GM19452 (cell line): ENCODE data around the gene ANKIB1.

ENCODE experiments used
- ATAC-seq: cut with Tn5 transposase; IDR thresholded peaks from one replicate; pipeline ENCODE4 v1.9.1; 2021; ENCODE audit not compliant: unreplicated experiment

ANKIB1 gene

DNA sequence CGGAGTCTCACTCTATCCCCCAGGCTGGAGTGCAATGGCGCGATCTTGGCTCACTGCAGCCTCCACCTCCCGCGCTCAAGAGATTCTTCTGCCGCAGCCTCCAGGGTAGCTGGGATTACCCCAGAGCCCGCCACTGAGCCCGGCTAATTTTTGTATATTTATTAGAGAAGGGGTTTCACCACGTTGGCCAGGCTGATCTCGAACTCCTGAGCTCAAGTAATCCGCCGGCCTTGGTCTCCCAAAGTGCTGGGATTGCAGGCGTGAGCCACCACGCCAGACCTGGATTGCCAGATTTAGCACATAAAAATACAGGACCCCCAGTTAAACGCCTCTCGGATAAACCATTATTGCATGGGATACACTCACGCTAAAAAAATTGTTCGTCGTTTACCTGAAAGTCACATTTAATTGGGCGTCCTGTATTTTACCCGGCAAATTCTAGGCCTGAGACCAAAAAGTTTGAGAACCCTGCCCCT, 201.1 kb downstream of the ANKIB1 start:
- ATAC-seq = no peak

GRCh38 chr7:92447345-92448204, 201.8 kb downstream of the ANKIB1 start, which contains the start of gene GATAD1:
Gene GATAD1 (plus strand): TSS chr7:92447482. CDS start chr7:92447730, 248 bp downstream.
- peak; percentile 91 for ATAC-seq

GRCh38 chr7:92448205-92448747, 202.5 kb downstream of the ANKIB1 start:
- ATAC-seq = peak; percentile 34
